Measurements from ENCODE around the gene BNC1.

GRCh38 chr15:83282141-83282540, 2.3 kb downstream of the BNC1 start:
- TF ChIP-seq POLR2AphosphoS5 (IDR thresholded peaks at IDR 0.05) (no peak), CTCF (IDR thresholded peaks at IDR 0.05) (no peak), POLR2A (IDR thresholded peaks at IDR 0.05) (no peak), EP300 (IDR thresholded peaks at IDR 0.05) (no peak)

Measured in stomach (tissue), 4 donors.